HG02759 (cell line): ENCODE results near the gene RPS14.
"Not testable (repeated sequence)": the region's sequence is repeated elsewhere in the genome, so short reads cannot be mapped to it uniquely, and the experiment has no call there.

Source experiments
- ATAC-seq: cut with Tn5 transposase; IDR thresholded peaks from one replicate; pipeline ENCODE4 v1.9.1; 2021; ENCODE audit warnings: mild to moderate bottlenecking, moderate library complexity; ENCODE audit not compliant: unreplicated experiment

Gene RPS14

GRCh38 chr5:150481972-150482406 is 32.5 kb upstream of the RPS14 start:
- ATAC-seq = no peak

DNA sequence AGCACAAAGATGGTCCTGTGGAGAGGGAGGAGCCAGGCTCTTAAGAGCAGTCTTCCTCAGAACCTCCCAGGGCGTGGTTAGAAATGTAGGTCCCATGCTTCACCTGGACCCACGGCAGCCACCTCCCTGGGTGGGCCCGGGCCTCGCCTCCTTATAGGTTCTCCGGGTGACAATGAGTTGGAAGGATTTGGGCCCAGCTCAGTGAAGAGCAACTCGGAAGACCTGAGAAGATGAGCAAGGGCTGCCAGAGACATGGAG is 32.1 kb upstream of the RPS14 start:
- ATAC-seq = no peak

- ATAC-seq = no peak
Measured at GRCh38 chr5:150479416-150479815, 29.9 kb upstream of the RPS14 start.

DNA sequence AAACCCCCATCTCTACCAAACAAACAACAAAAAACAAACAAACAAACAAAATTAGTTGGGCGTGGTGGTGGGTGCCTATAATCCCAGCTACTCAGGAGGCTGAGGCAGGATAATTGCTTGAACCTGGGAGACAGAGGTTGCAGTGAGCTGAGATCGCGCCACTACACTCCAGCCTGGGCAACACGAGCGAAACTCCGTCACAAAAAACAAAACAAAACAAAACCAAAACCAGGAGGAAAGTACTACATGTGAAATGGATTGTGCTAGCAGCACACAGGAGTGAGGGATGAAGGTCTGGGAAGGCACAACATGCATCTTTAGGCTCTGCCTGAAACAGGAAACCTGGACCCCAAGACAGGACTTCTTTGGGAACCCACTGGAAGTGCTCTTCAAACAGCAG is 27.0 kb upstream of the RPS14 start:
- not testable (repeated sequence) for ATAC-seq

DNA sequence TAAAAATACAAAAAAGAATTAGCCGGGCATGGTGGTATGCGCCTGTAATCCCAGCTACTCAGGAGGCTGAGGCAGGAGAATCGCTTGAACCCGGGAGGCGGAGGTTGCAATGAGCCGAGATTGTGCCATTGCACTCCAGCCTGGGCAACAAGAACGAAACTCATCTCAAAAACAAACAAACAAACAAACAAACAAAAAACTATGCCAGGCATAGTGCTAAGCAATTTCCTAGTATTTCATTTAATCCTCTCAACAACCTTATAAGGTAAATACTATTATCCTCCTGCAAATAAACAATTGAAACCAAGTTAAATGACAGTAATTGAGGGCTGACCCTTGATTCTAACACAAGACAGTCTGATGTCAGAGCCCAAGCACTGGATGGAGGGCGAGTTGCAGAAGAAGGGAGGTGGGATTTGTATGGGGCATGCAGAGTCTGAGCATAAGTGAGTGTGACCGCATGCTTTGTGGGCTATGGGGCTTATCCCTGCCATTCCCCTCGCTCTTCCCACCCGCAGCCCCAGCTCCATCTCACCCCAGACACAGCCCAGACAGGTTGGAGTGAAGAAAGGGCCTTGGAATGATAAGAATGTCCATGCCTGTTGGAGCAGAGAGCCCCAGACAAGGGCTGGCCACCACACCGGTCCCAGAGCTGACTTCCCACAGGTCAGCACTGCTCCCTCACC is 24.3 kb upstream of the RPS14 start:
- ATAC-seq = no peak

DNA sequence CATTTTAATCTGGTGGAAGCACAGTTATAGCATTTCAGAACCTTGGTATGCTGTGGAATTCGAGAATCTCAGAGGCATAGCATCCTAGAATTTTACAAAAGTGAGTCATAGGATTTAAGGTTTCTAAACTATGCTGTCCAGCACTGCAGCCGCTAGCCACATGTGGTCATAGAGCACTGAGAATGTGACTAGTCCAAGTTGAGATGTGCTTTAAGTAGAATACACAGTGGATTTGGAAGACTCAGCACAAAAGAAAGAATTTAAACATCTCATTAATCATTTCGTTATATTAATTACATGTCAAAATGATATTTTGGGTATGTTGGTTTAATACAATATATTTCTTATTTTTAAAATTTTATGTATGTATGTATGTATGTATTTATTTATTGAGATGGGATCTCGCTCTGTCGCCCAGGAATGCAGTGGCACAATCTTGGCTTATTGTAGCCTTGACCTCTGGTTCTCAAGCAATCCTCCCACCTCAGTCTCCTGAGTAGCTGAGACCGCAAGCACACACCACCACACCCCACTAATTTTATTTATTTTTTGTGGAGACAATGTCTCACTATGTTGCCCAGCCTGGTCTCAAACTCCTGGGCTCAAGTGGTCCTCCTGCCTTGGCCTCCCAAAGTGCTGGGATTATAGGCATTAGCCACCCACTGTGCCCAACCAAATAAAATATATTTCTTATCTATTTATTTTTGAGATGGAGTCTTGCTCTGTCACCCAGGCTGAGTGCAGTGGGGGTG is 20.4 kb upstream of the RPS14 start:
- ATAC-seq = no peak

- ATAC-seq = no peak
Measured at GRCh38 chr5:150468206-150468605, 18.7 kb upstream of the RPS14 start.

DNA sequence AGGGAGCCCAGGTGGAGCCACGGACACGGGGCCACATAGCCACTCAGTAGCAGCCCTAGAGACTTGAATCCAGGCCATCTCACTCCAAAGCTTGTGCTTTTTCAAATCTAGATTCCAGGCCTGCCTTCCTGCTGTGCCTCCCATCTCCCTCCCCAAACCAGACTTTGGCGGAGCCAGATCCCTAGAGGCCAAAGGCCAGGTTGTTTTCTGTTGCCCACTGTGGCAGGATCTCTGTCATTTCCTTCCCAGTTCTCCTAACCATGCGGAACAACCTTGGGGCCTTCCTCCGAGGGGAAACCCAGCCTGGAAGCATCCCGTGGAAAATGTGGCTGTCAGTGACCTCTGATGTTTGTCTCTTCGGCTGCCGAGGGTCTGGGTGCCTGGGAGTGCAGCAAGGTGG is 16.4 kb upstream of the RPS14 start:
- ATAC-seq = no peak

DNA sequence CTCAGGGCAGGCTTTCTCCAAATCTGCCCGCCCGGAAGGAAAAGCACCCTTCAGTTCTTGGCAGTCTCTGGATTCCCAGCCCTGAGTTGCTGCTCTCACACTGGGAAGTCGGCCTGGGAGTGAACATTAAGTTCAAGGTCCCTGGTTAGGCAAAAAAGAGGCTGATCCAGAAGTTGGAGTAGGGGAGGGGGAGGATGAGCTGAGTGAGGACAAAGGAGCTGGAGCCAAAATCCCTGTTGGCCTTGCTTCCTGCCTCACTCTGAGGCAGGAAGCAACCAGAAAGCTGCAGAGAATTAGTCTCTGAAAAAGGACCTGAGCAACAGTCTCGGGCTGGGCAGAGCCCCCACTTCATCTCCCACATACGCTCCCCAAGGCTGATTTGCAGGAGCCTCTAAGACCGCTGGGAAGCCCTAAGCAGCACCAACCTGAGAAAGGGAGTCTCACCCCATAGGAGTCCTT is 15.0 kb upstream of the RPS14 start:
- no peak for ATAC-seq

- ATAC-seq = peak; percentile 82
Measured at GRCh38 chr5:150461231-150461630, 11.7 kb upstream of the RPS14 start.

DNA sequence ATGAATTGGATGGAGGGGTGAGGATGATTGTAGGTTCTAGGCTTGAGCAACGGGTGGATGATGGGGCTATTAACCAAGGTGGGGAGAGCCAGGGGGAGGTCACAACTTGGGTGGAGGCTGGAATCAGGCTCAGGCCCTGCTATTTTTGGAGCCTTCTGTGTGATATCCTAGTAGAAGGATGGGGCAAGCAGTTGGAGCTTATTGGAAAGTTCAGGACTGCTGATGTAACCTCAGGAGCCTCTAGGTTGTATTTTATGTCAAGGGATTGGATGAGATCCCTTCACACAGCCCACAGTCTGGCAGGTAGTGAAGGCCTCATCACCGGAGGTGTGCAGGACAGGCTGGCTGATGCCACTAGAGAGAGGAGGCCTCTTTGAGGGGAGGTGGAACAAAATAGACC is 11.2 kb upstream of the RPS14 start:
- ATAC-seq = peak; percentile 21

- peak; percentile 83 for ATAC-seq
Measured at GRCh38 chr5:150458802-150459557, 9.4 kb upstream of the RPS14 start.

DNA sequence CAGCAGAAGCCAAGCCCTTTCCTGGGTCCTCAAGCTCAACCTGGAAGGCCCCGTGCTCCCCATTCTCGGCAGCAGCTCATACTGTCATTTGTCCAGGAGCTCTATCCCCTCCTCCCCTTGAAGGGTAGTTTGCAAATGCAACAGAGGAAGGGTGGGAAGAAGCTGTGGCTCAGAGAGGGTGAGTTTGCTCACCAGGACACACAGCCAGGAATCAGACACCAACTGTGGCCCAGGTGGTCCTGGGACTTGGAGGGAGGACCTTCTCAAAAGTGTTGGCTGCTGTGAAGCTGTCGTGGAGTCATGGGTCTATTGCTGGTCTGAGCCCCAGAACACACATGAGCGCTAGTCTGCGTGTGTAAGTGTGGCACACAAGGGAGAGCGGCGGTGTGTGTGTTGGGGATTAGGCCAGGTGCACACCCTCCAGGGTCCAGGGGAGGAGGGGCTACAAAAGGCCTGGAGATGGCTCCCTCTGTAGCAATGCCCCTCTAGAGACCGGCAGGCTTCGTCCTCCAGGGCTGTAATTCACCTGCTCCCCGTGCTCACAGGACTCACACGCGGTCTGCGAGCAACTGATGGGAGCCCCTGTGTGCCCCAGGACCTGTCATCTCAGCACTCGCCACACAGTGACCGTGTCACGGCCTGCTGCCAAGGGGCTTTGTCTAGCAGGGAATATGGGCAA is 8.2 kb upstream of the RPS14 start:
- ATAC-seq = no peak

GRCh38 chr5:150457121-150457520 is 7.6 kb upstream of the RPS14 start:
- no peak for ATAC-seq

DNA sequence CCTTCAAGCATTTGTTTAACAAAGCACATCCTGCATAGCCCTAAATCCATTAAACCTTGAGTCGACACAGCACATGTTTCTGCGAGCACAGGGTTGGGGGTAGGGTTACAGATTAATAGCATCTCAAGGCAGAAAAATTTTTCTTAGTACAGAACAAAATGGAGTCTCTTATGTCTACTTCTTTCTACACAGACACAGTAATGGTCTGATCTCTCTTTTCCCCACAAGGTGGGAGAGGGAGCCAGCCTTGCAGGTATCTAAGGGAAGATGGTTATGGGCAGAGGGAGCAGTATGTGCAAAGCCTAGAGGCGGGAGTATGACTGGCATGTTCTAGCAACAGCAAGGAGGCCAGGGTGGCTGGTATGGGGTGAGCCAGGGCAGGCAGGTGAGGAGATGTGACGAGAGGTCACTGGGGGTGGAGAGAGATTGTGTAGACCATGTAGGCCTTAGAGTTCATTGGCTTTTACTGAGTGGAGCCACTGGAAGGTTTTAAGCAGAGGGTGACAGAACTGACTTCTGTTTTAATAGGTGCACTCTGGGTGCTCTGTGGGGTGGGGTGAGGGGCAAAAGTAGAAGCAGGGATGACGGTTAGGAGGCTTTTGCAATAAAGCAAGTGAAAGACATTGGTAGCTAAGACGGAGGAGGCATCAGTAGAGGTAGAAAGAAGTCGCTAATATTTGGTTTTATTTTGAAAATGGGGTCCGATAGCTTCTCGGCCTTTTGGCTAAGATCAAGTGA is 5.1 kb upstream of the RPS14 start:
- no peak for ATAC-seq

GRCh38 chr5:150454027-150454426 is 4.5 kb upstream of the RPS14 start:
- ATAC-seq = not testable (repeated sequence)

GRCh38 chr5:150452914-150453313 is 3.4 kb upstream of the RPS14 start:
- ATAC-seq = no peak

GRCh38 chr5:150451594-150451993 is 2.1 kb upstream of the RPS14 start:
- no peak for ATAC-seq

GRCh38 chr5:150448952-150449516 is 505 bp downstream of the RPS14 start:
- ATAC-seq = peak; percentile 37

GRCh38 chr5:150448334-150448733 is 1.2 kb downstream of the RPS14 start:
- no peak for ATAC-seq
